DOHH2 (cell line): ENCODE measurements around the gene PKIG.

Source experiments
- H3F3A ChIP-seq: fragments of 200-600 bp; sonication (generic), shearing (Covaris generic); 2 replicates; pipeline ENCODE4 v1.6.0; 2016; ENCODE audit warnings: antibody characterized with exemption, mild to moderate bottlenecking; ENCODE audit not compliant: control insufficient read depth, insufficient read depth
- H3K27ac ChIP-seq: fragments of 200-600 bp; sonication (generic); 2 replicates; pipeline ENCODE4 v1.5.1; 2014; ENCODE audit warnings: low read depth, mild to moderate bottlenecking, low read length, moderate library complexity
- H3K27me3 ChIP-seq: fragments of 200-600 bp; sonication (generic); 2 replicates; pipeline ENCODE4 v1.6.1; 2014; ENCODE audit warnings: mild to moderate bottlenecking, low read length, mixed read lengths; ENCODE audit not compliant: control insufficient read depth
- H3K36me3 ChIP-seq: fragments of 200-600 bp; sonication (generic); 2 replicates; pipeline ENCODE4 v1.6.1; 2014; ENCODE audit warnings: mild to moderate bottlenecking, low read length, moderate library complexity, mixed read lengths; ENCODE audit not compliant: control insufficient read depth
- H3K4me1 ChIP-seq: fragments of 200-600 bp; sonication (generic); 2 replicates; pipeline ENCODE4 v1.6.1; 2014; ENCODE audit warnings: mild to moderate bottlenecking, low read length, mixed read lengths; ENCODE audit not compliant: control insufficient read depth
- H3K4me2 ChIP-seq: fragments of 200-600 bp; sonication (generic); 2 replicates; pipeline ENCODE4 v1.6.0; 2014; ENCODE audit warnings: mild to moderate bottlenecking, low read length, moderate library complexity
- H3K4me3 ChIP-seq: fragments of 200-600 bp; sonication (generic); 2 replicates; pipeline ENCODE4 v1.5.1; 2014; ENCODE audit warnings: mild to moderate bottlenecking, low read length, mixed read lengths
- H3K79me2 ChIP-seq: fragments of 200-600 bp; sonication (generic); 2 replicates; pipeline ENCODE4 v1.6.1; 2014; ENCODE audit warnings: mild to moderate bottlenecking, low read length, mixed read lengths; ENCODE audit not compliant: control insufficient read depth
- H3K9me2 ChIP-seq: fragments of 200-600 bp; sonication (generic); replicated peaks from 2 replicates; pipeline ENCODE4 v1.6.1; 2014; ENCODE audit warnings: mild to moderate bottlenecking, low read length, mixed read lengths; ENCODE audit not compliant: control insufficient read depth
- H3K9me3 ChIP-seq: fragments of 200-600 bp; sonication (generic); 2 replicates; pipeline ENCODE4 v1.6.1; 2014; ENCODE audit warnings: antibody characterized with exemption, low read length, mixed read lengths; ENCODE audit not compliant: control insufficient read depth, insufficient read depth
- H4K20me1 ChIP-seq: fragments of 200-600 bp; sonication (generic); 2 replicates; pipeline ENCODE4 v1.6.0; 2014; ENCODE audit warnings: low read depth, mild to moderate bottlenecking, antibody characterized with exemption, low read length, moderate library complexity; ENCODE audit not compliant: control insufficient read depth, insufficient read depth
- EZH2phosphoT487 ChIP-seq: fragments of 200-600 bp; sonication (generic); IDR thresholded peaks from 2 replicates; pipeline ENCODE4 v1.6.1; 2017; ENCODE audit warnings: borderline replicate concordance, mild to moderate bottlenecking, antibody characterized with exemption, low read length, moderate library complexity, mixed read lengths
- TF ChIP-seq, protein P1 (sequence below): fragments of 200-600 bp; sonication (generic); IDR thresholded peaks from one replicate; pipeline ENCODE4 v1.5.1; 2014; ENCODE audit warnings: antibody characterized with exemption, mild to moderate bottlenecking, low read depth, low read length; ENCODE audit not compliant: poor library complexity, severe bottlenecking

PKIG gene

DNA sequence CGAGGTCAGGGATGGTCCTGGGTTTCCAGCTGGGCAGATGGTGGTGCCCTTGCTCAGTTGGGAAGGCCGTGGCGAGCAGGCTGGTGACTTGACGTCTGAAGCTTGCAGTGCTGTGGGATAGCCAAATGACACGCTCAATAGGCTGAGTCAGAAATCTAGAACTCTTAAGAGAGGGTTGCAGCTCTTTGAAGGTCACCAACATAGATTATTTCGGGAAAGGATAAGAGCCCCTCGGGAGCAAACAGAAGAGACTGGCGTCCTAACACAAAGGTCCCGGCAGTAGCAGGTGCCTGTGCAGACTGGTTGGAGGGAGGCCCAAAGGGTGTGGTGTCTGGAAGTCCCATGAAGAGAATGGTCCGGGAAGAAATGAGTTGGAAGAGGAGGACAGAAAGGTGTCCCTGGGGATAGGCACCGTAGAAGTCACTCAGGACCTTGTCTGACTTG is 18.4 kb downstream of the PKIG start:
- TF ChIP-seq, protein P1, sequence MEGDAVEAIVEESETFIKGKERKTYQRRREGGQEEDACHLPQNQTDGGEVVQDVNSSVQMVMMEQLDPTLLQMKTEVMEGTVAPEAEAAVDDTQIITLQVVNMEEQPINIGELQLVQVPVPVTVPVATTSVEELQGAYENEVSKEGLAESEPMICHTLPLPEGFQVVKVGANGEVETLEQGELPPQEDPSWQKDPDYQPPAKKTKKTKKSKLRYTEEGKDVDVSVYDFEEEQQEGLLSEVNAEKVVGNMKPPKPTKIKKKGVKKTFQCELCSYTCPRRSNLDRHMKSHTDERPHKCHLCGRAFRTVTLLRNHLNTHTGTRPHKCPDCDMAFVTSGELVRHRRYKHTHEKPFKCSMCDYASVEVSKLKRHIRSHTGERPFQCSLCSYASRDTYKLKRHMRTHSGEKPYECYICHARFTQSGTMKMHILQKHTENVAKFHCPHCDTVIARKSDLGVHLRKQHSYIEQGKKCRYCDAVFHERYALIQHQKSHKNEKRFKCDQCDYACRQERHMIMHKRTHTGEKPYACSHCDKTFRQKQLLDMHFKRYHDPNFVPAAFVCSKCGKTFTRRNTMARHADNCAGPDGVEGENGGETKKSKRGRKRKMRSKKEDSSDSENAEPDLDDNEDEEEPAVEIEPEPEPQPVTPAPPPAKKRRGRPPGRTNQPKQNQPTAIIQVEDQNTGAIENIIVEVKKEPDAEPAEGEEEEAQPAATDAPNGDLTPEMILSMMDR: no peak
- no peak for TF ChIP-seq EZH2phosphoT487
- Histone ChIP-seq H3K9me2 (no peaks in the 10 kb centered on the region), H3K36me3 (peaks cover 34% of the 10 kb centered on the region), H3K4me3 (no peak overlapping the region), H3K4me1 (peaks cover 50% of the 10 kb centered on the region), H3K79me2 (peaks cover 49% of the 10 kb centered on the region), H3K27ac (no peak overlapping the region), H4K20me1 (no peaks in the 10 kb centered on the region), H3F3A (0 out of 2 replicates have a peak, but pooled peaks cover under 1% of the 10 kb centered on the region), H3K9me3 (no peaks in the 10 kb centered on the region), H3K4me2 (no peak overlapping the region), H3K27me3 (no peaks in the 10 kb centered on the region)

DNA sequence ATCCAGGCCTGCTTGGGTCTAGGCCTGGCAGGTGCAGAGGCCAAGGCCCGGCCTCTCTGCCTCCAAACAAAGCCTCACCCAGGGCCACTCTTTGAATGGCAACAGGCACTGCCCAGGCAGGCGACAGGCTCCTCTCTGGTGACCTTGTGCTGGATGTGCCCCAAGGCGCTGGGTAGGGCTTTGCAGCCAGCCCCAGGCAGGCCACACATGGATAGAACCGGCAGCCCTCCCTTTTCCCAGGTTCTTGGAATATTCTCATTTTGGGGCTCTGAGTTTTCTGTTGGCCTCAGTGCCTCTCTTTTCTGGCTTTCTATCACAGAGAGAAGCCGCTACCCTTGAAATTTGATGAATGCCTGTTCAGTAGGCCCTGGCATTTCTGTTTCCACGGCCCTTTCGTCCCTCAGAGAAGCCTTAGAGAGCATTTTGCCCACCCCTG is 18.9 kb downstream of the PKIG start:
- TF ChIP-seq, protein P1: no peak
- no peak for TF ChIP-seq EZH2phosphoT487
- H3K4me1 ChIP-seq: peaks cover 46% of the 10 kb centered on the region

GRCh38 chr20:44601801-44602204 is 19.4 kb downstream of the PKIG start:
- Histone ChIP-seq H3K4me3 (no peak overlapping the region), H3F3A (peaks cover 5% of the 10 kb centered on the region; the same call in 1 of the 2 replicates), H3K4me2 (no peak overlapping the region), H3K27me3 (no peaks in the 10 kb centered on the region), H3K27ac (no peak overlapping the region), H3K9me3 (no peaks in the 10 kb centered on the region), H3K9me2 (no peaks in the 10 kb centered on the region), H4K20me1 (no peaks in the 10 kb centered on the region), H3K4me1 (peaks cover 42% of the 10 kb centered on the region), H3K79me2 (peaks cover 44% of the 10 kb centered on the region), H3K36me3 (peaks cover 34% of the 10 kb centered on the region)
- TF ChIP-seq, protein P1: no peak
- no peak for TF ChIP-seq EZH2phosphoT487

More for the DNA sequence above, 18.9 kb downstream of the PKIG start:
- Histone ChIP-seq H3K4me3 (no peak overlapping the region), H3K9me3 (no peaks in the 10 kb centered on the region), H3K4me2 (no peak overlapping the region), H3K9me2 (no peaks in the 10 kb centered on the region), H3K79me2 (peaks cover 46% of the 10 kb centered on the region), H3K27me3 (no peaks in the 10 kb centered on the region), H4K20me1 (no peaks in the 10 kb centered on the region), H3K27ac (no peak overlapping the region), H3K36me3 (peaks cover 34% of the 10 kb centered on the region), H3F3A (peaks cover 5% of the 10 kb centered on the region; the same call in 1 of the 2 replicates)

DNA sequence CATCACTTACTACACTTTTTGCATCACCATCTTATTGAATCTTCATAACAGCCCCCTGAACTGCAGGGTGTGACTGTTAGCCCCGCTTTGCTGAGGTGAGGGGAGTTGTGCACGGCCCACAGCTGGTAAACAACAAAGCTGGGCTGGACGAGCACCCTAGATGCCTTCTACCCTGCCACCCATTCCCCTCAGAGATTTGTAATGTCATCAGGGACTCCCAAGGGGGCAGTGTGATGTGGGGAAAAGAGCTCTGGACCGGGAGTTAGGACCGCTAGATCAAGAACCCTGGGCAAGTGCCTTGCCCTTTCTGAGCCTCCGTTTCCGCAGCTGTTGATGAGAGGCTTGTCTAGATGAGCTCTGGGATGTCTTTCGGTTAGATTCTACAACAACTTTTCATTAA is 20.9 kb downstream of the PKIG start:
- Histone ChIP-seq H3F3A (peaks cover 8% of the 10 kb centered on the region), H3K9me3 (no peaks in the 10 kb centered on the region), H3K27me3 (no peaks in the 10 kb centered on the region), H4K20me1 (no peaks in the 10 kb centered on the region), H3K9me2 (no peaks in the 10 kb centered on the region), H3K79me2 (peaks cover 34% of the 10 kb centered on the region), H3K4me3 (no peak overlapping the region), H3K36me3 (peaks cover 24% of the 10 kb centered on the region), H3K4me2 (no peak overlapping the region), H3K4me1 (peaks cover 31% of the 10 kb centered on the region), H3K27ac (no peak overlapping the region)
- TF ChIP-seq, protein P1: peak; percentile 21
- TF ChIP-seq EZH2phosphoT487: no peak
